H1 (cell line): ENCODE measurements around the gene SIM2. TPM values are rescaled to one million over a fixed set of nuclear protein-coding genes. Genes with fewer than 3 reads are reported as not detected.

Source experiments
- CTCF ChIA-PET: fragments of 300-600 bp; sonication (Branson Sonifier 250); formaldehyde crosslinking; loops from one replicate; lab custom pipeline; 2021; ENCODE audit not compliant: partially characterized antibody; lab: Charles Lee
- POLR2A ChIA-PET: fragments of 300-600 bp; sonication (Branson Sonifier 250); formaldehyde crosslinking; loops from one replicate; lab custom pipeline; 2021; ENCODE audit warnings: inconsistent platforms; ENCODE audit not compliant: partially characterized antibody; lab: Charles Lee
- DNase-seq, 2 experiments: peaks; one replicate each; pipeline versions ENCODE4 v3.0.0 to v3.0.0-alpha.2; 2010 to 2022; ENCODE audit warnings: low spot score in 2 of 2, low read depth in 1 of 2, mixed read lengths in 1 of 2
- FAIRE-seq: peaks from 2 replicates; lab custom pipeline; 2011; peaks lifted over from hg19 to GRCh38; lab: Jason Lieb, UNC
- H2AFZ ChIP-seq: 2 replicates; pipeline ENCODE4 v1.8.1; 2012; ENCODE audit warnings: low read length, inconsistent platforms
- H2AK5ac ChIP-seq: 2 replicates; pipeline ENCODE4 v1.6.1; 2013; ENCODE audit warnings: low read depth, low read length
- H2BK120ac ChIP-seq: replicated peaks from 2 replicates; pipeline ENCODE3; 2013; ENCODE audit warnings: low read depth, low read length, inconsistent platforms
- H2BK12ac ChIP-seq: 2 replicates; pipeline ENCODE4 v1.6.1; 2013; ENCODE audit warnings: low read depth, low read length
- H2BK15ac ChIP-seq: 2 replicates; pipeline ENCODE4 v1.6.1; 2013; ENCODE audit warnings: low read length
- H2BK20ac ChIP-seq: 2 replicates; pipeline ENCODE4 v1.6.1; 2013; ENCODE audit warnings: low read length
- H2BK5ac ChIP-seq: 2 replicates; pipeline ENCODE4 v1.6.1; 2013; ENCODE audit warnings: low read depth, low read length
- H3K14ac ChIP-seq: 2 replicates; pipeline ENCODE4 v1.6.1; 2013; ENCODE audit warnings: inconsistent platforms; ENCODE audit not compliant: insufficient read length
- H3K18ac ChIP-seq: 2 replicates; pipeline ENCODE4 v1.6.1; 2013; ENCODE audit warnings: low read length; ENCODE audit errors: extremely low read depth
- H3K23ac ChIP-seq: 2 replicates; pipeline ENCODE4 v1.6.1; 2013; ENCODE audit warnings: inconsistent platforms; ENCODE audit not compliant: insufficient read length
- H3K23me2 ChIP-seq: 2 replicates; pipeline ENCODE4 v1.6.1; 2013; ENCODE audit warnings: low read depth, low read length
- H3K27ac ChIP-seq: 2 replicates; pipeline ENCODE4 v1.6.1; 2011; ENCODE audit warnings: low read depth, low read length, inconsistent platforms
- H3K27me3 ChIP-seq, 4 experiments: replicated peaks in 1 of 4; 1 replicate in 1 of 4; 2 replicates in 3 of 4; pipeline versions ENCODE4 v1.6.1 to v1.8.1; 2011 to 2013; ENCODE audit warnings: low read length in 3 of 4, mild to moderate bottlenecking in 3 of 4, inconsistent platforms in 2 of 4, mixed read lengths in 2 of 4, moderate library complexity in 1 of 4; ENCODE audit not compliant: control insufficient read depth in 3 of 4, insufficient read depth in 3 of 4; ENCODE audit errors: extremely low read depth in 1 of 4
- H3K36me3 ChIP-seq, 4 experiments: 2 replicates each; pipeline versions ENCODE4 v1.6.1 to v1.8.1; 2011 to 2013; ENCODE audit warnings: mild to moderate bottlenecking in 4 of 4, low read length in 3 of 4, moderate library complexity in 2 of 4, control low read depth in 1 of 4, inconsistent platforms in 1 of 4; ENCODE audit not compliant: insufficient read depth in 4 of 4, control insufficient read depth in 2 of 4
- H3K4ac ChIP-seq: replicated peaks from 2 replicates; pipeline ENCODE3; 2013; ENCODE audit warnings: low read length, low read depth, mixed read lengths, inconsistent platforms; ENCODE audit not compliant: insufficient read length
- H3K4me1 ChIP-seq, 4 experiments: replicated peaks in 1 of 4; 1 replicate in 1 of 4; 2 replicates in 3 of 4; pipeline versions ENCODE4 v1.6.1 to v1.8.1; 2011 to 2013; ENCODE audit warnings: low read length in 3 of 4, inconsistent platforms in 2 of 4, mixed read lengths in 1 of 4; ENCODE audit not compliant: insufficient read depth in 4 of 4, control insufficient read depth in 3 of 4
- H3K4me2 ChIP-seq, 2 experiments: 2 replicates each; pipeline versions ENCODE4 v1.6.1 to v1.8.1; 2011 to 2013; ENCODE audit warnings: low read depth in 2 of 2, low read length in 2 of 2, control low read depth in 1 of 2, inconsistent platforms in 1 of 2, mild to moderate bottlenecking in 1 of 2; ENCODE audit not compliant: insufficient read depth in 1 of 2
- H3K4me3 ChIP-seq, 4 experiments: fragments of 200-600, 300-600 bp in 1 of 4; sonication (generic), shearing (Covaris generic), sonication (Bioruptor Twin) in 1 of 4; 2 replicates each; pipeline versions ENCODE4 v1.5.1 to v1.8.1; 2011 to 2016; ENCODE audit warnings: low read length in 4 of 4, low read depth in 3 of 4, control low read depth in 2 of 4, inconsistent platforms in 2 of 4, mild to moderate bottlenecking in 2 of 4, mixed read lengths in 1 of 4, moderate library complexity in 1 of 4; ENCODE audit not compliant: insufficient read depth in 2 of 4; ENCODE audit errors: extremely low read depth in 1 of 4
- H3K56ac ChIP-seq: replicated peaks from 2 replicates; pipeline ENCODE3; 2013; ENCODE audit warnings: low read depth, mild to moderate bottlenecking, mixed read lengths, low read length, inconsistent platforms; ENCODE audit not compliant: insufficient read length
- H3K79me1 ChIP-seq: 2 replicates; pipeline ENCODE4 v1.6.1; 2013; ENCODE audit warnings: low read depth, low read length, control low read depth
- H3K79me2 ChIP-seq, 2 experiments: 2 replicates each; pipeline versions ENCODE4 v1.6.1 to v1.8.1; 2012 to 2013; ENCODE audit warnings: low read length in 2 of 2, mild to moderate bottlenecking in 2 of 2, inconsistent platforms in 1 of 2; ENCODE audit not compliant: insufficient read depth in 2 of 2, control insufficient read depth in 1 of 2
- H3K9ac ChIP-seq, 4 experiments: replicated peaks in 1 of 4; 1 replicate in 1 of 4; 2 replicates in 3 of 4; pipeline versions ENCODE4 v1.6.1 to v1.8.1; 2011 to 2013; ENCODE audit warnings: low read depth in 3 of 4, low read length in 3 of 4, control low read depth in 2 of 4, mild to moderate bottlenecking in 2 of 4, moderate library complexity in 2 of 4, inconsistent platforms in 1 of 4; ENCODE audit errors: extremely low read depth in 1 of 4
- H3K9me3 ChIP-seq, 2 experiments: 2 replicates each; pipeline versions ENCODE4 v1.6.1 to v1.8.1; 2012 to 2013; ENCODE audit warnings: mild to moderate bottlenecking in 2 of 2, moderate library complexity in 2 of 2, control low read depth in 1 of 2, inconsistent platforms in 1 of 2, low read depth in 1 of 2, low read length in 1 of 2, mixed read lengths in 1 of 2; ENCODE audit not compliant: insufficient read depth in 2 of 2
- H4K20me1 ChIP-seq, 2 experiments: replicated peaks in 1 of 2; 2 replicates each; pipeline versions ENCODE3 to v1.8.1; 2011 to 2013; ENCODE audit warnings: inconsistent platforms in 2 of 2, low read length in 2 of 2, mild to moderate bottlenecking in 1 of 2; ENCODE audit not compliant: insufficient read depth in 2 of 2, control insufficient read depth in 1 of 2
- H4K5ac ChIP-seq: 2 replicates; pipeline ENCODE4 v1.6.1; 2013; ENCODE audit warnings: low read length, low read depth, mixed read lengths, inconsistent platforms; ENCODE audit not compliant: insufficient read length
- H4K8ac ChIP-seq: 2 replicates; pipeline ENCODE4 v1.8.0; 2013; ENCODE audit warnings: mild to moderate bottlenecking, moderate library complexity, low read length, inconsistent platforms; ENCODE audit not compliant: insufficient read depth; ENCODE audit errors: extremely low read depth
- H4K91ac ChIP-seq: replicated peaks from 2 replicates; pipeline ENCODE3; 2013; ENCODE audit warnings: low read length, mixed read lengths, inconsistent platforms; ENCODE audit not compliant: insufficient read length
- CBX8 ChIP-seq: fragments of 300-800, 300-1000 bp; sonication (generic); IDR thresholded peaks from 2 replicates; pipeline ENCODE4 v1.7.1; 2016; ENCODE audit warnings: low read depth, low read length, borderline replicate concordance
- CHD2 ChIP-seq: IDR thresholded peaks from 2 replicates; pipeline ENCODE4 v1.6.1; 2012; ENCODE audit warnings: low read length, improper control_type of control experiment
- CREB1 ChIP-seq: IDR thresholded peaks from 2 replicates; pipeline ENCODE4 v1.6.1; 2012; ENCODE audit warnings: inconsistent platforms
- GTF2F1 ChIP-seq: IDR thresholded peaks from 2 replicates; pipeline ENCODE4 v1.6.1; 2012; ENCODE audit warnings: low read depth, low read length, improper control_type of control experiment, borderline replicate concordance
- JUN ChIP-seq: IDR thresholded peaks from 2 replicates; pipeline ENCODE4 v1.6.1; 2011; ENCODE audit warnings: low read depth, mild to moderate bottlenecking, improper control_type of control experiment, low read length
- KDM4A ChIP-seq: IDR thresholded peaks from one replicate; pipeline ENCODE4 v1.7.1; 2012; ENCODE audit warnings: low read depth, mild to moderate bottlenecking, moderate library complexity, low read length, inconsistent platforms; ENCODE audit not compliant: severe bottlenecking
- PHF8 ChIP-seq: fragments of 200-600 bp; sonication (generic); conservative IDR thresholded peaks from 2 replicates; pipeline ENCODE4 v1.7.1; 2012; ENCODE audit warnings: low read depth, mild to moderate bottlenecking, inconsistent platforms, low read length, moderate library complexity
- POU5F1 ChIP-seq: IDR thresholded peaks from 2 replicates; pipeline ENCODE4 v1.6.1; 2011; ENCODE audit warnings: low read depth, mild to moderate bottlenecking, low read length, moderate library complexity
- RAD21 ChIP-seq, 2 experiments: IDR thresholded peaks in 1 of 2; conservative IDR thresholded peaks in 1 of 2; 2 replicates each; pipeline ENCODE4 v1.6.1; 2011; ENCODE audit warnings: low read depth in 2 of 2, low read length in 2 of 2, improper control_type of control experiment in 1 of 2, inconsistent platforms in 1 of 2, mild to moderate bottlenecking in 1 of 2, moderate library complexity in 1 of 2
- RBBP5 ChIP-seq: IDR thresholded peaks from 2 replicates; pipeline ENCODE4 v1.7.1; 2012; ENCODE audit warnings: low read depth, mild to moderate bottlenecking, inconsistent platforms, low read length, moderate library complexity, borderline replicate concordance
- SP1 ChIP-seq: IDR thresholded peaks from 2 replicates; pipeline ENCODE4 v1.6.1; 2011; ENCODE audit warnings: low read depth, low read length
- SP2 ChIP-seq: IDR thresholded peaks from 2 replicates; pipeline ENCODE4 v1.6.1; 2012; ENCODE audit warnings: mild to moderate bottlenecking, low read length, inconsistent platforms
- SRF ChIP-seq: IDR thresholded peaks from 2 replicates; pipeline ENCODE4 v1.6.1; 2011; ENCODE audit warnings: mild to moderate bottlenecking, low read depth, low read length, moderate library complexity
- SUZ12 ChIP-seq: fragments of 200-600 bp; sonication (generic); IDR thresholded peaks from 2 replicates; pipeline ENCODE4 v1.6.1; 2012; ENCODE audit warnings: mild to moderate bottlenecking, inconsistent platforms, low read length, moderate library complexity, mixed read lengths
- WGBS, 2 experiments: shearing (Covaris generic) in 1 of 2; methylation state at CpG; one replicate each; pipeline versions ENCODE4 v1.1.6 to v1.1.7; 2013 to 2015; ENCODE audit warnings: low lambda C conversion rate in 2 of 2, mixed read lengths in 2 of 2, inconsistent platforms in 1 of 2, low coverage in 1 of 2, missing lambda C conversion rate in 1 of 2; ENCODE audit not compliant: insufficient replicate concordance in 2 of 2, insufficient coverage in 1 of 2, insufficient read length in 1 of 2; ENCODE audit errors: extremely low coverage in 1 of 2, missing lambda C conversion rate in 1 of 2; 5-methylcytosine and 5-hydroxymethylcytosine counted together
- polyA plus RNA-seq, 7 experiments: library from polyadenylated mRNA; depleted of rRNA in 3 of 7; stranded (reverse) in 5 of 7; unstranded in 2 of 7; fragments of >200 nt in 5 of 7; fragments of 200-250 nt in 2 of 7; gene quantifications; 1 replicate in 5 of 7; 2 replicates in 1 of 7; 4 replicates in 1 of 7; pipeline versions ENCODE4 v1.2.1 to v1.2.3, GENCODE V29; 2011 to 2013; ENCODE audit warnings: missing spikeins in 2 of 7, mixed read lengths in 2 of 7
- total RNA-seq: library from RNA; stranded (reverse); fragmentation: NEBNext Ultra II Directional; extraction: Animal tissue kit (Norgen Biotek cat#: 25700); gene quantifications from 2 replicates; pipeline ENCODE4 v1.2.1, GENCODE V29; 2021

SIM2 gene
- total and polyA plus RNA-seq, 2 of the 8 experiments (the other 6 are each of a cell fraction or from before 2014, with no cell fraction given), result 0.05 to 0.26 TPM

GRCh38 chr21:36718951-36719501 lies 20.1 kb downstream of the SIM2 start:
- Histone ChIP-seq H4K20me1 (no peaks in the 10 kb centered on the region), H2BK120ac (no peak overlapping the region), H3K23ac (no peak overlapping the region), H3K79me2 (no peaks in the 10 kb centered on the region), H3K4me3 (no peak overlapping the region), H3K79me1 (no peaks in the 10 kb centered on the region), H3K18ac (no peak overlapping the region), H3K9ac (no peak overlapping the region), H3K9me3 (no peaks in the 10 kb centered on the region), H4K5ac (no peak overlapping the region), H3K4me1 (peaks cover 0 to 4% (median 3%) of the 10 kb centered on the region in 4 experiments; a peak in 4 of 7 replicates), H3K4ac (no peak overlapping the region), H2BK15ac (0 out of 2 replicates have a peak overlapping the region, but pooled peaks have one; percentile 63), H3K56ac (no peak overlapping the region), H3K27ac (no peak overlapping the region), H4K8ac (no peak overlapping the region; the same call in 1 of the 2 replicates), H2BK12ac (no peak overlapping the region), H3K36me3 (no peaks in the 10 kb centered on the region), H2AK5ac (peak overlapping the region; percentile 47; the same call in 1 of the 2 replicates), H3K27me3 (no peaks in the 10 kb centered on the region; a peak in 2 of 7 replicates), H3K14ac (no peak overlapping the region), H3K23me2 (no peaks in the 10 kb centered on the region), H3K4me2 (no peak overlapping the region), H2BK20ac (0 out of 2 replicates have a peak overlapping the region, but pooled peaks have one; percentile 2), H2AFZ (no peak overlapping the region), H4K91ac (no peak overlapping the region), H2BK5ac (no peak overlapping the region)
- DNase-seq (no peak), FAIRE-seq (no peak)
- ChIA-PET POLR2A (interaction anchor here (1.6 kb wide), 1 partner anchor 9 kb away, joined by 4 read pairs; no protein-coding TSS in a partner anchor), CTCF (interaction anchor here (0.6 to 2.2 kb wide), 9 partner anchors 14 to 1275 kb away, joined by 3 to 6 read pairs (median 4); no protein-coding TSS in a partner anchor)
- 89% methylated on average over 18 of the region's 18 CpGs; no CpG with 5 or more reads in 1 of the 2 experiments for WGBS, 2 experiments
- no peak for TF ChIP-seq GTF2F1
- TF ChIP-seq RBBP5, result no peak
- TF ChIP-seq CREB1, result no peak
- TF ChIP-seq PHF8, result no peak
- TF ChIP-seq JUN, result no peak
- no peak for TF ChIP-seq SP2
- TF ChIP-seq RAD21 (IDR thresholded peaks at IDR 0.05 in 1 of 2, conservative IDR thresholded peaks at IDR 0.05 in 1 of 2; ENCODE audit: low read depth in 2 of 2, low read length in 2 of 2), result no peak
- no peak for TF ChIP-seq SRF
- no peak for TF ChIP-seq SP1
- no peak for TF ChIP-seq CHD2
- no peak for TF ChIP-seq CBX8
- TF ChIP-seq POU5F1, result no peak
- TF ChIP-seq KDM4A, result no peak
- no peak for TF ChIP-seq SUZ12
